Right lung (tissue), 10 donors: Measurements from ENCODE around the gene TMEM97. TPM values are rescaled to one million over a fixed set of nuclear protein-coding genes. Genes with fewer than 3 reads are reported as not detected.
A peak's percentile ranks its signal among the peaks of the same experiment; 100 is the strongest.
"Not testable (repeated sequence)": the region's sequence is repeated elsewhere in the genome, so short reads cannot be mapped to it uniquely, and the experiment has no call there.

ENCODE experiments used
- DNase-seq, 2 donors: peaks; one replicate each; pipeline ENCODE4 v3.0.0-alpha.2; 2013
- long read RNA-seq, 8 donors: transcript quantifications; one replicate each; lab custom pipeline, GENCODE V29; 2026
- polyA plus RNA-seq, 5 donors: library from polyadenylated mRNA; unstranded; fragments of 120-200 nt; gene quantifications; one replicate each; pipeline versions ENCODE4 v1.2.1 to v1.2.3, GENCODE V29; 2013; ENCODE audit warnings: inconsistent platforms in 1 of 5, low replicate concordance in 1 of 5; ENCODE audit not compliant: insufficient read length in 5 of 5, insufficient read depth in 1 of 5

Gene TMEM97
- polyA plus RNA-seq: 10 to 100 TPM; 41.2 to 46.7 (median 42.3) TPM
- long read RNA-seq, donor 1, transcript TMEM97-201 (3 exons, 2,568 nt): major isoform, 28 of 134 reads
- long read RNA-seq, donor 1, partial matches to known transcripts: 47 of 134 reads
- long read RNA-seq, donor 1, other reads (novel, unspliced or antisense): 58 of 134 reads
- long read RNA-seq, donor 2, transcript TMEM97-201 (3 exons, 2,568 nt): major isoform, 13 of 13 reads
- long read RNA-seq, donor 2, partial matches to known transcripts: 0 of 13 reads
- long read RNA-seq, donor 2, other reads (novel, unspliced or antisense): 0 of 13 reads
- long read RNA-seq, donor 3, transcript TMEM97-201 (3 exons, 2,568 nt): major isoform, 11 of 110 reads
- long read RNA-seq, donor 3, partial matches to known transcripts: 86 of 110 reads
- long read RNA-seq, donor 3, other reads (novel, unspliced or antisense): 13 of 110 reads
- long read RNA-seq, donor 4, transcript TMEM97-201 (3 exons, 2,568 nt): major isoform, 10 of 10 reads
- long read RNA-seq, donor 4, partial matches to known transcripts: 0 of 10 reads
- long read RNA-seq, donor 4, other reads (novel, unspliced or antisense): 0 of 10 reads
- long read RNA-seq, donor 5, transcript TMEM97-201 (3 exons, 2,568 nt): major isoform, 24 of 117 reads
- long read RNA-seq, donor 5, partial matches to known transcripts: 33 of 117 reads
- long read RNA-seq, donor 5, other reads (novel, unspliced or antisense): 59 of 117 reads
- long read RNA-seq, donor 6, transcript TMEM97-201 (3 exons, 2,568 nt): major isoform, 16 of 96 reads
- long read RNA-seq, donor 6, partial matches to known transcripts: 41 of 96 reads
- long read RNA-seq, donor 6, other reads (novel, unspliced or antisense): 38 of 96 reads
- long read RNA-seq, donor 7, transcript TMEM97-201 (3 exons, 2,568 nt): major isoform, 11 of 12 reads
- long read RNA-seq, donor 7, partial matches to known transcripts: 0 of 12 reads
- long read RNA-seq, donor 7, other reads (novel, unspliced or antisense): 0 of 12 reads
- long read RNA-seq, donor 8, transcript TMEM97-201 (3 exons, 2,568 nt): major isoform, 7 of 39 reads
- long read RNA-seq, donor 8, partial matches to known transcripts: 19 of 39 reads
- long read RNA-seq, donor 8, other reads (novel, unspliced or antisense): 13 of 39 reads

DNA sequence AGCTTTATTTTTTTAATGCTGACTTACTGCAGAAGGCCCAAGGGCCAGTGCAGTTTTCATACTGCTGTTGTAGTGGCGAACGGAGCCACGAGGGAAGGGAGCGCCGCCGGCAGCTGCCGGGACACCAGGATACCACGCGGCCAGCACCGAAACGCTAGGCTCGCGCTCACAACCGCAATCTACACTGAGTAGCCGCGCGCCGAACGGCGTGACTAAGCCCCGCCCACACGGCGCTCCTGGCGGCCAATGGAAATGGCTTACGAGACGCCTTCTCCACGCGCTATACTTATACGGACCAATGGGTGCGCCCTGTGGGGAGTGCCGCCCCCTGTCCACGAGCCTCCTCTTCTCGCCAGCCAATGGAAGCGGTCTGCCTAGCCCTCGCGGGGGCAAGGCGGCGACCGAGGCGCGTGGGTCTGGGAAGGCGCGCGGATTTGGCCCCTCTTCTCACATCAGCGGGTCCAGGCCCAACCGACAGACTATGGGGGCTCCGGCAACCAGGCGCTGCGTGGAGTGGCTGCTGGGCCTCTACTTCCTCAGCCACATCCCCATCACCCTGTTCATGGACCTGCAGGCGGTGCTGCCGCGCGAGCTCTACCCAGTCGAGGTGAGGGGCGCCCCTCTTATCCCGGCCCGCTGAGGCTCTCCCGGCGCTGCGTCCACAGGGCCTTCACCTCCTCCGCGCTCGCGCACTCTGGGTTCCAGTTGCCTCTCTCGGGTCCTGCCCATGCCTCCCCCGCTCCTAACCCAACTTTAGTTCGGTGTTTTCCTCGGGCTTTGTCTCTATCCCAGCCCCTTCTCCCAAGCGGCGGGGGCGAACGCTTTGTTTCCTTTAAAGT lies at the start of gene TMEM97:
Gene TMEM97, plus strand, starts transcription at position 442 of the 839 bp plus-strand sequence. Its CDS starts 40 bp downstream, at position 482.
- DNase-seq: peak; percentile 93

- no peak for DNase-seq
These were observed 48.9 kb upstream of the TMEM97 start for GRCh38 chr17:28270055-28270454.

DNA sequence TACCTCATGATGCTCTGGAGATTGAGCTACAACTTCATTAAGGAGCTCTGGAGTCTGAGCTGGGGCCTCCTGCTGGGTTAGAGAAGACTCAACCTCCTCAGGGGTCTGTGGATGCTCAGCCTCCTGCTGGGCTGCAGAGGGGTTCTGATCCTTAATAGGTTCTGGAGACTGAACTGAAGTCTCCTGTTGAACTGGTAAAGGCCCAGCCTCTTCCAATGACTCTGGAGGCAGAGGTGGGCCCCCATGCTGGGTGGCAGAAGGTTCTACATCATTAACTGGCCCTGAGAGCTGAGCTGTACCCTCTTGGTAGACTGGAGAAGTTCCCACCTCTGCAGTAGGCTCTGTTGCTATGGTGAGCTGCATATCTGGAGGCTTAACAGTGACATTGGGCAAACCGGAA lies 48.1 kb upstream of the TMEM97 start:
- DNase-seq: no peak

DNA sequence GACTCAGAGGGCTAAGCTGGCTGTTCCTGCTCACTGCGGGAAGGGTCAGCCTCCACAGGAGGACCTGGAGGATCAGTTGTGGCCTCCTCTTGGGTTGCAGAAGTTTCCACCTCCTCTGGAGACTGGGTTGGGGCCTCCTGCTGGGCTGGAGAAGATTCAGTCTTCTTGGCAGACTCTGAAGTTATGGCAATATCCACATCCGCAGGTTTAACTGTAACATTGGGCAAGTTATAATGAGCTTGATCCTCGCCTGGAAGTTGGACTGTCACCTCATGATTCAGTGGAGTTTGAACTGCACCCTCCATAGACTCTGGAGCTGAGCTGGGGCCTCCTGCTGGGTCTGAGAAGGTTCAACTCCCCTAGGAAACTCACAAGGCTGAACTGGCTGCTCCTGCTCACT lies 47.6 kb upstream of the TMEM97 start:
- no peak for DNase-seq

GRCh38 chr17:28272166-28272565 lies 46.8 kb upstream of the TMEM97 start:
- no peak for DNase-seq

- not testable (repeated sequence) for DNase-seq
These were observed 45.7 kb upstream of the TMEM97 start for GRCh38 chr17:28273341-28273740.

GRCh38 chr17:28274591-28275265 lies 44.3 kb upstream of the TMEM97 start:
- no peak for DNase-seq

- no peak for DNase-seq
These were observed 43.0 kb upstream of the TMEM97 start for GRCh38 chr17:28276011-28276410.

DNA sequence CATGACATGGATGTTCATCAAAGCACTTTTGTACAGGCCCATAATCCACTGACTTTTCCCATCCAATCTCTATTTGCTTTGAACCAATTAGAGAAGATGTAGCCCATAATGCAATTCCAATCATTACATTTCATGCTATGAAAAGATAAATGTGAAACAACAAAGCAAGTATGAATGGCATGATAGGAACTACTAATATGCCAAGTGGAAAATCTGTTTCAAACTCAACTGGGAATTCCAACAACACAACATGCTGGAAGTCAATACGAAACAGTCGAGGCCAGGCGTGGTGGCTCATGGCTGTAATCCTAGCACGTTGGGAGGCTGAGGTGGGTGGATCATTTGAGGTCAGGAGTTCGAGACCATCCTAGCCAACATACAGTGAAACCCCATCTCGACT lies 39.6 kb upstream of the TMEM97 start:
- DNase-seq: no peak

DNA sequence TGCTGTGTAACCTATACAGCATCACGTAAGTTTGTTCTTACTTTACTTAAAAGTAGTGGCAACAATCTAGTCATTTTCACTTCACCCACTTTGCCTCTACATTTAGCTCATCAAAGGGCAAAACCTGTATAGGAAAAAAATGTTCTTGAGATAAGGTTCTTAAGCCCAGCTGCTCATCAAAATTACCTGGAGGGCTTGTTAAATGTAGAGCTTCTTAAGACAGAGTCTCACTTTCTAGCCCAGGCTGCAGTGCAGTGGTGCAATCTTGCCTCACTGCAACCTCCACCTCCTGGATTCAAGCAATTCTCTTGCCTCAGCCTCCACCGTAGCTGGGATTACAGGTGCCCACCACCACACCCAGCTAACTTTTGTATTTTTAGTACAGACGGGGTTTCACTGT lies 38.2 kb upstream of the TMEM97 start:
- no peak for DNase-seq

DNA sequence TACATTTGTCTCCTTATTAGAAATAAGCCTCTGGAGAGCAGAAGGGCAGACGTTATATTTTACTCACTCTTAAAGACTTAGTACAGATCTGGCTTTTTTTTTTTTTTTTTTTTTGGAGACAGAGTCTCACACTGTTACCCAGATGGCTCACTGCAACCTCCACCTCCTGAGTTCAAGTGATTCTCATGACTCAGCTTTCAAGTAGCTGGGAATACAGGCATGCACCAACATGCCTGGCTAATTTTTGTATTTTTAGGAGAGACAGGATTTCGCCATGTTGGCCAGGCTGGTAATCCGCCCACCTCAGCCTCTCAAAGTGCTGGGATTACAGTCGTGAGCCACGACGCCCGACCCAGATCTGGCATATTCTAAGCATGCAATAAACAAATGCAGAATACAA lies 36.4 kb upstream of the TMEM97 start:
- no peak for DNase-seq

DNA sequence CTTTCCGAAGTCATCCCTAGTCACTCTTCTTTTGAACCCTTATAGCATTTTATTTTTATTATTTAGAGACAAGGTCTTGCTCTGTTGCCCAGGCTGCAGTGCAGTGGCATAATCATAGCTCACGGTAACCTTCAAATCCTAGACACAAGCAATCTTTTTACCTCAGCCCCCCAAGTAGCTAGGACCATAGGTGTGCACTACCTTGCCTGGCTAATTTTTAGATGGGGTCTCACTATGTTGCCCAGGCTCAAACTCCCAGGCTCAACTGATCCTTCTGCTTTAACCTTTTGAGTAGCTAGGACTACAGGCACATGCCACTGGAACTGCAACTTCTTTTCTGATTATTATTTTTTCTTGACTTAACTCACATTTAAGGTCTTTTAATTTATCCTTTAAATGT lies 33.0 kb upstream of the TMEM97 start:
- DNase-seq: no peak

- no peak for DNase-seq
These were observed 28.3 kb upstream of the TMEM97 start for GRCh38 chr17:28290703-28291102.

DNA sequence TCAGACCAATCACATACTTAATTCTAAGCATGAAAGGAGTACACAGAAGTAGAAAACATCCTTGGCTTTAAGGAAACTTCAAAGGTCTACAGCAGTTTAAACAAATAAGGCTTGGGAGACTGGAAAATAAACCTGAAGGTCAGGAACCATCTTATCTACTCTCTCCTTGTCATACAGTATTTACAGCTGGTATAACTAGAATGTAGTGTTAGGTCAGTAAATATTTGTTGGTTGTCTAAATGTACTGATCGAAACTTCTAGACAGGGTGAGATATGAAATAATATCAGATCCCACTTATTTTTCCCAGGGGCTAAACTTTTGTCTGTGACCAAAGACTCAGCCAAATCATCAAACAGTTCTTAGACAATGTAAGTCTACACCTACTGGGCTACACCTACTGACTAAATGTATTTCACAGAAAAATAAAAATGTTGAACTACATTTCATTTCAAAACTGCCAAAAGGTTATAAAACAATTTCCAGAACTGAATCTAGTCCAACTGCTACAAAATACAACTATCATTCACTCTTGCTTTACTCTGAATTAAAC lies 27.1 kb upstream of the TMEM97 start:
- DNase-seq: no peak

DNA sequence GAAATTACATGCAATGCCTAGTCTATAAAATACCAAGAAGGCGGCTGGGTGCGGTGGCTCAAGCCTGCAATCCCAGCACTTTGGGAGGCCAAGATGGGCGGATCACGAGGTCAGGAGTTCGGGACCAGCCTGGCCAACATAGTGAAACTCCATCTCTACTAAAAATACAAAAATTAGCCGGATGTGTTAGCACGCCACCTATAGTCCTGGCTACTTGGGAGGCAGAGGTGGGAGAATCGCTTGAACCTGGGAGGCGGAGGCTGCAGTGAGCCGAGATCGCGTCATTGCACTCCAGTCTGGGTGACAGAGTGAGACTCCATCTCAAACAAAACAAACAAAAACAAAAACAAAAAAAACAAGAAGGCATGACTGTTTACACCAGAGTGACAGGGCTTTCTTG lies 26.1 kb upstream of the TMEM97 start:
- DNase-seq: not testable (repeated sequence)

DNA sequence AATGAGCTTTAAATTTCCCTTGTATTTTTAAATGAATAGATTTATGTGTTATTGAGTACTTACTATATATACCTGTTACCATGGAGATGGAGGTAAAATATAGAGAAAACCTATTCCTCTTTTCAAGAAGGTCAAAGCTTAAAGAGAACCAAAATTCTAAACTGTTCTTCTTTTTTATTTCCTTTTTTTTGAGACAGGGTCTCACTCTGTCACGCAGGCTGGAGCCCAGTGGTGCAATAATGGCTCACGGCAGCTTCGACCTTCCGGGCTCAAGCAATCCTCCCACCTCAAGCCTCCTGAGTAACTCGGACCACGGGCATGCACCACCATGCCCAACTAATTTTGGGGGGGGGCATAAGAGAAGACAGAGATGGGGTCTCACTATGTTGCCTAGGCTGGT lies 25.0 kb upstream of the TMEM97 start:
- DNase-seq: no peak

DNA sequence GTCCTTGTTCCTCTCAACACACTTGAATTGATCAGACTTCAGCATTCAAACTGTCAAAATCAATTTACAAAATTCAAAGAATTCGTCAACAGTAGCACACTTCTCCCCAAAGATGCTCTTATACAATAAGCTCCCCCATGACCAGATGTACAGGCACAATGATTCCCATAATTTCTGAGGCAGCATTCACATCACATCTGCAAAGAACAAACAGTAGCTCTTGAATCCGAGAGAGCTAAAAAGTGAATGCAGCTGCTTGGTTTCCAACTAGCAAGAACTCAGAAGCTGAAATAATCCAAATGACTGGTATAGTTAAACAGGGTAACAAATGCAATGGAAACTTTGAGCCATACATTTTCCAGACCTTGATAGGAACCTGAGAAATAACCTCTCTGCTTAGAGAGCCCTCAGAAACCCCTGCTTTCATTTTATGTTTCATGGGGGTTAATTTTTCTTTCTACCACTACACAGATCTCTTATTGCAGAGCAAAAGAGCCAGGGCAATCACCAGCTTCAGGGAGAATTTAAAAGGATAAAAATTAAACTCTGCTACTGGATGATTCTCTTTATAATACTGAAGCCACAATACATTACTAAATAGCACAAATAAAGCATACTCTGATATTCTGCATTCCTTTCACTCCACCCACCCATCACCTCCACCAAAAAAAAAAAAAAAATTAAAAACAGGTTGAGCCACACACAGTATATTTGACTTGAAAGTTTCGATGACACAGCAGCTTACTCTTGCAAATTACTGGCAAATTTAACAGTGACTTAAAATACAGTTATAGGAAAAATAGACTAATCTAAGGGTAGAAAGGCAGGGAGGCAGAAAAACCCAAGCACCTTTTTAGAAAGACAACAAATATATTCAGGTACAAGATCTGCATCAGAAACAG lies 23.1 kb upstream of the TMEM97 start:
- no peak for DNase-seq

- DNase-seq: no peak
These were observed 20.6 kb upstream of the TMEM97 start for GRCh38 chr17:28298449-28298848.

- no peak for DNase-seq
These were observed 12.0 kb upstream of the TMEM97 start for GRCh38 chr17:28306954-28307401.
